ENCODE measurements around the gene FBXO48.

FBXO48 gene

DNA sequence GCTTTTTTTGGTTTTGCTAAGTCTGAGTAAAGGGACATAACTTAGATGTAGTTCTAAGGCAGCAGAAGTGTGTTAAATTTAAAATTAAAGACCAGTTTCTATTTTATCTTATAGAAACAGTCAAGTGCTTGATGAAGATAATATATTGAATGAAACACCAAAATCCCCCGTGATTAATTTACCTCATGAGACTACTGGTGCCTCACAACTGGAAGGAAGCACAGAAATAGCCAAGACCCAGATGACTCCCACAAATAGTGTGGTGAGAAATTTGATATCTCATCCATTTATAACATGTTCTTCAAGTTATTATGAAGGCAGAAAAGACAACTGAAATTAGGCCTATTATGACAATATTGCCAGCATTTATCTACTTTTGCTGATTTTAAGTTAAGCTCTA is 45.9 kb upstream of the FBXO48 start:
- ATAC-seq (ENCODE audit: insufficient read depth, low read depth) (no peak), DNase-seq (no peak)
- H4K20me1 ChIP-seq (ENCODE audit: insufficient read depth, low read length): no peaks in the 10 kb centered on the region
- TF ChIP-seq EZH2 (IDR thresholded peaks at IDR 0.05; ENCODE audit: borderline replicate concordance, low read depth, low read length, severe bottlenecking): no peak
- TF ChIP-seq CTCF (IDR thresholded peaks at IDR 0.05; ENCODE audit: borderline replicate concordance, extremely low read depth, low read length, poor library complexity, severe bottlenecking): no peak
- no peaks in the 10 kb centered on the region for H3K36me3 ChIP-seq (ENCODE audit: insufficient read depth, low read length)
- H3K27me3 ChIP-seq (ENCODE audit: insufficient read depth, low read length, poor library complexity): no peaks in the 10 kb centered on the region
- no peaks in the 10 kb centered on the region for H3K4me1 ChIP-seq (ENCODE audit: insufficient read depth, low read length)
- no peak overlapping the region for H2AFZ ChIP-seq (ENCODE audit: low read depth, low read length)
- H3K4me3 ChIP-seq (ENCODE audit: low read depth in 1 of 2, low read length in 2 of 2): no peak overlapping the region
- H3K79me2 ChIP-seq (ENCODE audit: insufficient read depth, low read length): no peaks in the 10 kb centered on the region
- no peak overlapping the region for H3K27ac ChIP-seq (ENCODE audit: low read length)
- no peaks in the 10 kb centered on the region for H3K9me3 ChIP-seq (ENCODE audit: insufficient read depth, low read length, severe bottlenecking)
- no peak overlapping the region for H3K4me2 ChIP-seq (ENCODE audit: insufficient read depth, low read length)
- no peak overlapping the region for H3K9ac ChIP-seq (ENCODE audit: low read depth, low read length)

DNA sequence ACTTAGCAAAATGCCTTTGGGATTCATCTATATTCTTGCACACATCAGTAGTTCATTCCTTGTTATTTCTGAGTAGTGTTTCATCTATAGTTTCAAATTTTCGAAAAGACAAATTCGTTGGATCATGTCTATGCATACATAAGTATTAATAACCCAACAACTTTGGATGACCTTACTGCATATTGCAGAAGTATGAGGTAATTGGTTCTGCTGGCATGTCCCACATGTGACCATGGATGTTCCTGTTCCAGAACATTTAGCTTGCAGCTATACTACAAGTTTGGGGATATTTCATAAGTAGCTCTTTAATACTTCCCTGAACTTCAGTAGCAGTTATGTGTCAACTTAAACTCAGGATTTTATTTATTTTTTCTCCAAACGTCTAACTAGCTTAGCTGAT is 45.2 kb upstream of the FBXO48 start:
- Histone ChIP-seq H3K9ac (ENCODE audit: low read depth, low read length) (no peak overlapping the region), H3K27ac (ENCODE audit: low read length) (no peak overlapping the region), H3K4me3 (ENCODE audit: low read depth in 1 of 2, low read length in 2 of 2) (no peak overlapping the region), H3K4me1 (ENCODE audit: insufficient read depth, low read length) (no peaks in the 10 kb centered on the region), H3K36me3 (ENCODE audit: insufficient read depth, low read length) (no peaks in the 10 kb centered on the region), H3K9me3 (ENCODE audit: insufficient read depth, low read length, severe bottlenecking) (no peaks in the 10 kb centered on the region), H3K27me3 (ENCODE audit: insufficient read depth, low read length, poor library complexity) (no peaks in the 10 kb centered on the region), H2AFZ (ENCODE audit: low read depth, low read length) (no peak overlapping the region), H4K20me1 (ENCODE audit: insufficient read depth, low read length) (no peaks in the 10 kb centered on the region), H3K4me2 (ENCODE audit: insufficient read depth, low read length) (no peak overlapping the region), H3K79me2 (ENCODE audit: insufficient read depth, low read length) (no peaks in the 10 kb centered on the region)
- no peak for DNase-seq
- TF ChIP-seq EZH2 (IDR thresholded peaks at IDR 0.05; ENCODE audit: borderline replicate concordance, low read depth, low read length, severe bottlenecking): no peak
- TF ChIP-seq CTCF (IDR thresholded peaks at IDR 0.05; ENCODE audit: borderline replicate concordance, extremely low read depth, low read length, poor library complexity, severe bottlenecking): no peak
- no peak for ATAC-seq (ENCODE audit: insufficient read depth, low read depth)

DNA sequence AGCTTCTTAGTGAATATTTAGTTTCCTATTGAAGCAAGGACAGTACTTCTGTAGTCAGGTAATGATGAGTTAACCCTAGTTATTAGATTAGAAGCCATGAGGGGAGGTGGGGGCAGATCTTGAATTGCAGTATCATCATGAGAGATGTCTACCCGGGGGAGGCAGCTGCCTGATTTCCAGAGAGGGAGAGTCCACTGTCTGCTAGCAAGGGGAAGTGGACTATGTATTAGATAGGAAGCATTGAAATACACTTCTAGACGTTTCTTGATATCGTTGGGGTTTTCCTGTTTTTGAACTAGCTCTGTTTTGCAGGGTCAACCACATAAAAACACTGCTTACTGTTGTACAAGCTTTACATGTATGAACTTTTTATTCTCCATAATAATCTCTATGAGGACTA is 39.1 kb upstream of the FBXO48 start:
- no peak overlapping the region for H3K27ac ChIP-seq (ENCODE audit: low read length)
- TF ChIP-seq CTCF (IDR thresholded peaks at IDR 0.05; ENCODE audit: borderline replicate concordance, extremely low read depth, low read length, poor library complexity, severe bottlenecking) (no peak), EZH2 (IDR thresholded peaks at IDR 0.05; ENCODE audit: borderline replicate concordance, low read depth, low read length, severe bottlenecking) (no peak)
- no peaks in the 10 kb centered on the region for H3K4me1 ChIP-seq (ENCODE audit: insufficient read depth, low read length)
- no peak overlapping the region for H2AFZ ChIP-seq (ENCODE audit: low read depth, low read length)
- no peak for ATAC-seq (ENCODE audit: insufficient read depth, low read depth)
- no peak overlapping the region for H3K4me3 ChIP-seq (ENCODE audit: low read depth in 1 of 2, low read length in 2 of 2)
- no peaks in the 10 kb centered on the region for H3K27me3 ChIP-seq (ENCODE audit: insufficient read depth, low read length, poor library complexity)
- DNase-seq: no peak
- no peaks in the 10 kb centered on the region for H3K79me2 ChIP-seq (ENCODE audit: insufficient read depth, low read length)
- H4K20me1 ChIP-seq (ENCODE audit: insufficient read depth, low read length): no peaks in the 10 kb centered on the region
- no peaks in the 10 kb centered on the region for H3K36me3 ChIP-seq (ENCODE audit: insufficient read depth, low read length)
- H3K4me2 ChIP-seq (ENCODE audit: insufficient read depth, low read length): no peak overlapping the region
- no peak overlapping the region for H3K9ac ChIP-seq (ENCODE audit: low read depth, low read length)
- H3K9me3 ChIP-seq (ENCODE audit: insufficient read depth, low read length, severe bottlenecking): no peaks in the 10 kb centered on the region

DNA sequence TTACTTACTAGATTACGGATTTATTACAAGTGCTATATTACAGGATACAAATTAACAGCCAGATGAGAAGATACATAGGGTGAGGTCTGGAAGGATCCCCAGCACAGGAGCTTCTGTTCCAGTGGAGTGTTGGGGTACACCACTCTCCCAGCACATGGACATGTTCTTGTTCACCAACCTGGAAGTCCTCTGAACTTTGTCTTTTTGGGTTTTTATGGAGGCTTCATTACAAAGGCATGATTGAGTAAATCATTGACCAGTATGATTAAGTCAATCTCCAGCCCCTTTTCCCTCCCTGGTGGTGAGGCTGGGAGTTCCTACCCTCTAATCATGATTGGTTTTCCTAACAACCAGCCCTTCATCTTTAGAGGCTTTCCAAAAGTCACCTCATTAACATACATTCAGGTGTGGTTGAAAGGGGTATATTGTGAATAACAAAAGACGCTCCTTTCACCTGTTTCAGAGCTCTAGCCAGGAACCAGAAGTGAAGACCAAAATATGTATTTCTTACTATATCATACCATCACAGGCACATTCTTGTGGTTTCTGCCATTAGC is 38.6 kb upstream of the FBXO48 start:
- no peaks in the 10 kb centered on the region for H3K27me3 ChIP-seq (ENCODE audit: insufficient read depth, low read length, poor library complexity)
- no peak overlapping the region for H3K9ac ChIP-seq (ENCODE audit: low read depth, low read length)
- H3K4me2 ChIP-seq (ENCODE audit: insufficient read depth, low read length): no peak overlapping the region
- ATAC-seq (ENCODE audit: insufficient read depth, low read depth) (no peak), DNase-seq (no peak)
- no peaks in the 10 kb centered on the region for H3K79me2 ChIP-seq (ENCODE audit: insufficient read depth, low read length)
- no peaks in the 10 kb centered on the region for H4K20me1 ChIP-seq (ENCODE audit: insufficient read depth, low read length)
- H3K9me3 ChIP-seq (ENCODE audit: insufficient read depth, low read length, severe bottlenecking): no peaks in the 10 kb centered on the region
- no peak overlapping the region for H3K27ac ChIP-seq (ENCODE audit: low read length)
- TF ChIP-seq EZH2 (IDR thresholded peaks at IDR 0.05; ENCODE audit: borderline replicate concordance, low read depth, low read length, severe bottlenecking): no peak
- no peak for TF ChIP-seq CTCF (IDR thresholded peaks at IDR 0.05; ENCODE audit: borderline replicate concordance, extremely low read depth, low read length, poor library complexity, severe bottlenecking)
- H3K36me3 ChIP-seq (ENCODE audit: insufficient read depth, low read length): no peaks in the 10 kb centered on the region
- H3K4me1 ChIP-seq (ENCODE audit: insufficient read depth, low read length): no peaks in the 10 kb centered on the region
- H2AFZ ChIP-seq (ENCODE audit: low read depth, low read length): no peak overlapping the region
- no peak overlapping the region for H3K4me3 ChIP-seq (ENCODE audit: low read depth in 1 of 2, low read length in 2 of 2)
